ENCODE data around the gene LIME1.
A peak's percentile ranks its signal among the peaks of the same experiment; 100 is the strongest.

The LIME1 gene

GRCh38 chr20:63696628-63697356, 39.7 kb upstream of the LIME1 start, which contains the start of gene TNFRSF6B:
TNFRSF6B (plus strand) TSS chr20:63696652; CDS start chr20:63696768, 116 bp downstream.
- no peak for DNase-seq (ENCODE audit: low read depth in 3 of 3)

- no peak for DNase-seq (ENCODE audit: low read depth in 3 of 3)
These were observed 39.1 kb upstream of the LIME1 start for GRCh38 chr20:63697357-63697867.

GRCh38 chr20:63697868-63698545, 38.5 kb upstream of the LIME1 start:
- no peak for DNase-seq (ENCODE audit: low read depth in 3 of 3)

GRCh38 chr20:63698739-63699465, 37.6 kb upstream of the LIME1 start:
- peak; percentile 47 to 60 (median 56) for DNase-seq (ENCODE audit: low read depth in 3 of 3)

GRCh38 chr20:63699466-63700198, 36.8 kb upstream of the LIME1 start:
- no peak for DNase-seq (ENCODE audit: low read depth in 3 of 3)

- no peak for DNase-seq (ENCODE audit: low read depth in 3 of 3)
These were observed 36.0 kb upstream of the LIME1 start for GRCh38 chr20:63700199-63701050.

GRCh38 chr20:63701051-63701328, 35.5 kb upstream of the LIME1 start:
- no peak for DNase-seq (ENCODE audit: low read depth in 3 of 3)

- DNase-seq (ENCODE audit: low read depth in 3 of 3) = no peak
These were observed 35.0 kb upstream of the LIME1 start for GRCh38 chr20:63701329-63702035.

- no peak for DNase-seq (ENCODE audit: low read depth in 3 of 3)
These were observed 34.3 kb upstream of the LIME1 start for GRCh38 chr20:63702036-63702665.

GRCh38 chr20:63702751-63703470, 33.6 kb upstream of the LIME1 start:
- DNase-seq (ENCODE audit: low read depth in 3 of 3) = no peak

GRCh38 chr20:63703471-63703975, 32.9 kb upstream of the LIME1 start:
- DNase-seq (ENCODE audit: low read depth in 3 of 3) = no peak

- DNase-seq (ENCODE audit: low read depth in 3 of 3) = no peak
These were observed 32.3 kb upstream of the LIME1 start for GRCh38 chr20:63703976-63704748.

GRCh38 chr20:63704749-63705117, 31.7 kb upstream of the LIME1 start:
- DNase-seq (ENCODE audit: low read depth in 3 of 3) = no peak

- DNase-seq (ENCODE audit: low read depth in 3 of 3) = no peak
These were observed 31.0 kb upstream of the LIME1 start for GRCh38 chr20:63705232-63706026.

GRCh38 chr20:63706027-63706695, 30.3 kb upstream of the LIME1 start:
- DNase-seq (ENCODE audit: low read depth in 3 of 3) = no peak

GRCh38 chr20:63706852-63707557, 29.5 kb upstream of the LIME1 start:
- DNase-seq (ENCODE audit: low read depth in 3 of 3) = peak in 1 of 3 donors; percentile 56
